Muscle of arm (tissue), 12 donors: Measurements from ENCODE around the gene ARMC10. TPM values are rescaled to one million over a fixed set of nuclear protein-coding genes. Genes with fewer than 3 reads are reported as not detected.
"Not testable (repeated sequence)": the region's sequence is repeated elsewhere in the genome, so short reads cannot be mapped to it uniquely, and the experiment has no call there.

ENCODE experiments used
- DNase-seq: peaks from one replicate; pipeline ENCODE4 v3.0.0-alpha.2; 2013
- polyA plus RNA-seq, 12 donors: library from polyadenylated mRNA; unstranded; fragments of 120-200 nt; gene quantifications; one replicate each; pipeline ENCODE4 v1.2.1, GENCODE V29; 2013; ENCODE audit not compliant: insufficient read length in 12 of 12

ARMC10 gene
- polyA plus RNA-seq, 12 donors, result 19.9 to 35.0 (median 25.1) TPM; not detected in 1

DNA sequence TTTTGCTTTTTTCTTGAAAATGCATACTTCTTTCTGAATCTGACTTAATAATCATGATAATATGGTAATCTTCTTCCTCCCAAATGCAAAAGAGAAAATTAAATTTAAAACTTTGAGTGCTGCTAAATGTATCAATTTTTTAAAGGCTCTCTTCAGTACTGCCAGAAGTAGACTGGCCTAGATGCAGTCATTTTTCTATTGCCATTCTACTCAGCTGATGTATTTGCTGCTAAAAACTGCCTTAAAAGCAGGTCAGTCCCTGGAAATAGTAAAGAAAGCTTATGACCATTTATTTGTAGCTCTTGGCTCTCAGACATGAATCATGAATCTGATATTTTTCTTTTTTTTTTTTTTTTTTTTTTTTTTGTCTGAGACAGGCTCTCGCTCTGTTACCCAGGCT is 45.4 kb downstream of the ARMC10 start:
- DNase-seq, result no peak

DNA sequence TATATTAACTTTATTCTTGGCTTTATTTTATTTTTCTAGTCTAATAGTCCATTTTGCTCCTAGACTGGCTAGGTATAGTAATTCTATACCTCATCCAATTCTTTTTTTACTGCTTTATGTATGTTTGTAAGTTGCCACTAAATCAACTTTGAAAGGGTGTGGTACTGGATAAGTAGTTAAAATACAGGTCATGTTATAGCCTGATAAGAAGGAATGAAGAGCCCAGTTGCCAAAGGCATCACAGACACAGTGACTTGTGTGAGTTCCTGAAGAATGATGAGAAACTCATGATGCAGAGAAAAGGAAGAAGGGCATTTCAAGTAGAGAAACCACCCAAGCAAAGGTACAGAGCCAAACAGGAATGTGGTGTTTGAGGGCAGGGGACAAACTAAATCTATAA is 46.7 kb downstream of the ARMC10 start:
- DNase-seq, result no peak

DNA sequence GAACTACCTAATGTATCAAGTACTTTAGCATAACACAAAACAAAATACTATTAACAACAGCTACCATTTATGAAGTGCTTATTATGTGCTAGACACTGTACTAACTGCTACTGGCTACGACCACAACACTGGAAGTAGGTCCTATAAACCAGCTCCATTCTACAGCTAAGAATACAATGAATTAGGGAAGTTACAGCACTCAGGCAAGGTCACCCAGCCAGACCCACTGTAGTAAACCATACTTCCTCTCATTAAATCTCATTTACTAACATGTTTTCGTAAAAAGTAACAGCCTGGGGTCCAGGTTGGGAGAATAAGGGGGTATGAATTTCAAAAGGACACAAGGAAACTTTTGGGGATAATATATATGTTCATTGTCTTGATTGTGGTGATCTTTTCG is 48.6 kb downstream of the ARMC10 start:
- DNase-seq, result no peak

DNA sequence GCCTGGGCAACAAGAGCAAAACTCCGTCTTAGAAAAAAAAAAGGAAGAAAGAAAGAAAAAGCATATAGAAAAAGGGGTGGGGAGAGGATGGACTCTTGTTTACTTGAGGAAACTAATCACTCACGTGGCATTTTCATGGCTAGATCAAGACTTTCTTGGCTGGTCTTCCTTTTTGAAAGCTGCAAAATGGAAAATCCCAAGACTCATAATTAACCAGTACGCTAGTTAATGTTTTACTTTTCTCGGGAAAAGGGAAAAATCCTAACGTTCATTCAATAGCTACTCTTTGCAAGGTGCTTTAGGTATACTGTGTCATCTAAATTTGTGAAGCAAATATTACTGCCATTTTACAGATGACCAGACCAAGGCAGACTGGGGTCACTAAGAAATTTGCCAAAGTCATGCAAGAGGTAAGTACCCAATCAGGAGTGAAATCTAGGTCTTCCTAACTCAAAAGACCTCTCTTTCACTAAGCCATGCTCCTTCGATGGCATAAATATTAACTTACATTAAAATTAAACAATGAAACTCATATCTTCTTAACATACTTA is 49.6 kb downstream of the ARMC10 start:
- DNase-seq, result no peak

DNA sequence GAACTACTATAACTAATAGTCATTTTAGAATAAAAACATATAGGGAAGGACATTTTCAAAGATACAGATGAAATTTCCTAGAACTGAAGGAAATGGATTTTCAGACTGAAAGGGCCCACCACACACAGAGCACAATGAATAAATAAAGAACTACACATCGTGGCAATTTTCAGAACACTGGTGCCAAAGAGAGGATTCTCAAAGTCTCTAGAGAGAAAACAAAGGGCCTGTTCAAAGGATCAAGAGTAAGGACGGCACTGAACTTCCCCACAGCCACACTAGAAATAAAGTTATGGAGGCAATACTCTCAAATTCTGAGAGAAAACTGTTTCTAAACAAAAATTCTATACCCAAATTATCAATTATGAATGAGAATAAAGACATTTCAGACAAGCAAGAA is 52.1 kb downstream of the ARMC10 start:
- no peak for DNase-seq

DNA sequence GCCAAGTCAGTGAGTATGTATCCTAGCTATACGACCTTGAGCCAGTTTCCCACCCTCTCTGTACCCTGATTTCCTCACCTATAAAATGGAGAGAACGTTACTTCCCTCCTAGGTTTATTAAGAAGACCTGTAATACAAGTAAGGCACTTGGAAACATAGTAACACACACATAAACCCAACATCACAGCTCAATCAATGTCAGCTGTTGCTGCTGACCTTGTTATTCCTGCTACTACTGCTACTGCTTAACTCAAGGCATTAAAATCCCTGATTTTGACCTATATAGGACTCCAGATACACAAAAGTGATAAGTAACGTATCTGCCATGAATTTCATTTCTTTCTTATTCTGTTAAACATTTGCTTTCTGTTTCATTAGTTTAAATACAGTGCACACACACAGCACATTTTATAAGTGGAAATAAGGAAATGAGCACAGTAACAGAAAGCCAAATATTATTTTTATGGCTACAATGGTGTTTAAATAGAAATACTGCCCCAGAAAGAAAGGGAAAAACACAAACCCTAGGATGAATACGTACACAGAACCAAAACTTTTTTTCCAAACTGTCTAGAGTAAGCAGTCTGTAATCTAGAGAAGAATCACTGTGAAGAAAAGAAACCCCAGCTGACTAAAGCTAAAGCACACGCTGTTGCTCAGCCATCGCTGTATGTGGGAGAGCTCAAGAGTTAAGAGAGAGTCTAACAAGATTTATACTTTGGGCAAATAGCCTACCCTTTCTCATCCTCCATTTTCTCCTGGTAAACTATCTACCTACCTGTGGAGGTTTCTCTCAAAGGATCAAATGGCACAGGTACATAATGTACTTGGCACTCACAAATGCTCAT is 55.0 kb downstream of the ARMC10 start:
- DNase-seq, result no peak

DNA sequence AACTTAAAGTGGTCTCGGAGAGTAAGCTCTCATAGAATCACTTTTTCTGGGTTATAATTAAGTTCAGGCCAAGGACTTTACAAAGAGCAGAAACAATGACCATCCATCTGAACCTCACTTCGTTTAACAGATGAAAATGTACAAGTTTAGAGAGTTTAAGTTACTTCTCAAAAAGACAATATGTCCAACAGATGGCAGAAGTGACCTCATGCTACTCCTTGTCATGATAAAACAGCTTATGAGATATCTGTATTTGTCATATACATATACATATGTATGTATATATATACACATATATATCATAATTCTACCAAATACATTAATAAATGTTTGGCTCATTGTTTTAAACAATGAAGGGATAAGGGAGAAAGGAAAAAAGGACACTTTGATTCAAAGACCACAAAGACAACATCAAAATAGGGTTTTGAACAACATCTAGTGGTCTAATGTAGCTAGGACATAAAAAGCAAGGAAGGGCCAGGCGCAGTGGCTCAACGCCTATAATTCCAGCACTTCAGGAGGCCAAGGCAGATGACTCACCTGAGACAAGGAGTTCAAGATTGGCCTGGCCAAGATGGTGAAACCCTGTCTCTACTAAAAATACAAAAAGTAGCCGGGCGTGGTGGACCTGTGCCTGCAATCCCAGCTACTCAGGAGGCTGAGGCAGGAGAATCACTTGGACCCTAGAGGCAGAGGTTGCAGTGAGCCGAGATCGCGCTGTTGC is 56.1 kb downstream of the ARMC10 start:
- no peak for DNase-seq

DNA sequence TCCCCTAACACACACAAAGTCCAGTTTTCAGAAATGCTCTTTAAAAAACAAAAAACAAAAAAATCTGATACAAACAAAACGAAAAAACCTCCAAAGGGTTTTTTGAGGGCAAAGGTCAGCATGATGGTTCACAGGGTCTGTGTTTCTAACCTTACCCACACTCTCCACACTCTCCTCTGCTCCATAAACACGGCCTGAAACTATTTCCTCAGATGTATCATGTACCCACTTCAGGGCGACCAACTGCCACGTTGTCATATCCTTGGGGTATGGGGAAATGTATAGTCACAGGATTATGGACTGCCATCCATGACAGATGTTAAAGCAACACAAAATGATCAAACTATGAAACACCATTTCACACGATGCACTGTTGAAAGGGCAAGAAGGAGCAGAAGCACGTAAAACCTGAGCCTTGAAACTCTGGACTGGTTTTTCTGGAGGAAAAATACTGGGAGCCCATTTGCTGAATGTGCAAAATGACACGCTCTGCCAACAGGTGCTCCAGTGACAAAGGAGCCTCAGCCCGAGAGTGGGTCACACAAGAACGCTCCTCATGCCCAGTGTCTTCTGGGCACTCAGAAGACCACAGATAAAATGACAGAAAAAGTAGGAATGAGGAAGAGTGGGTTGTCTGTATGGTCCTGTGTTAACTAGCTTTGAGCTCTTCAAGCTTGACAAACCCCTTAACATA is 58.2 kb downstream of the ARMC10 start:
- DNase-seq, result no peak

DNA sequence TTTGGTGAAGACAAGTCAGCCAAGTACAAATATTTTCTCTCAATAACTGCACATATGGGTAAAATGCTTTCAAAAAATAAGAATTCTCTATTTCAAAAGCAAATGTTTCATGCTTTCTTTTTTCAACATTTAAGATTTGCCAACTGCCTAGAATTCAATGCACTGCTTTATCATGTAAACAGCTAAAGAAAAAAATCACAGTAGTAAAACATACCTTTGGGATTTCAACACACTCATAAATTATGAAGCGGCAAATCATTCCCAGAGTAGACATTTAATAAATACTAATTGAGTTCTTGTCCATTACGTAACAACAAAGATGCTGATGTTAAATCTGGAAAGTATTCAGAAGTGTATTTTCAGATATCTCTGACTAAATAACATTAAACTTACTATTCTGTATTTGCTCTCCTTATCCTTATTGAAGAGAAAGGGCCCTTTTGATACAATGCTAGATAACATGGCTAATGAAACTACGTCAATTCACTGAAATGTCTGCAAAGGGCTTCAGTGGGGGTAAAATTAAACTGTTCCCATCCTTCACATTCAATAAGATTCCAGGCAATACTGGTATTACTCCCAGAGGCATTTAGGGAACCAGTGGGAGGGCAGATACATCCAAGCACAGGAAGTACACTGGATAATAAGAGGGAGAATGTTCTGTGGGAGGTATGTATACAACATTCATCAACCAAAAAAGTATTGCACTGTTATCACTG is 60.1 kb downstream of the ARMC10 start:
- DNase-seq, result no peak

DNA sequence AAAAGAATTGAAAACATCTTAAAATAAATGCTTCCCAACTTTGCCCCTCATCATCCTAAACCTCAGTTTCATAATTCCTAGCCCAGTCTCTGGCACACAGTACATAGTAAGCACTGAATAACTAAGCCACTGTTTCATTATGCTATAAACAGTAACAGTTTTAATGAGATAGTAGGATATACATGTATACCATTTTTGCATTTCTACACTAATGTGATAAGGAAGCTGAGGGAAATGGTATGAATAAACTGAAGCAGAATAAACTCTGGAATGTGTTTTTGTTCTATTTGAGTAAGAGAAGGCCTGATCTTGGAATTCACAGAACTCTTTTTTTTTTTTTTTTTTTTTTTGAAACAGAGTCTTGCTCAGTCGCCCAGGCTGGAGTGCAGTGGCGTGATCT is 65.1 kb downstream of the ARMC10 start:
- DNase-seq, result no peak

DNA sequence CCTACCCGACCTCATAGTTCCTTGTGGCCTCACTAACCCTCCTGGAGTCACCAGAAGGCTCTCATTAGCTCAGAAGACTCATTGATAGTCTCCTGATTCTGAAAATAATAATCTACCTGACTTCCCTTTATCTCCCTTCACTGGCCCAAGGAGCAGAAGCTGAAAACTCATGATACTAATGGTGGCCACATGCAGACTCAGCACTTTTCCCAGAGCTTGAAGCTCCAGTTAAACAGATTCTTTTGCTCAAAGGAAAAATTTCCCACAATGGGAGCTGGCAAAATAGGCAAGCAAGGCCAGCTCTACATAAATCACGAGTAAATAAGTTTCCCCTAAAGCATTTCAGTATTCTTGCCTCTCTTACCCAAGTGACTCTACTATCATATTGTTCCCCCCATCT is 65.7 kb downstream of the ARMC10 start:
- no peak for DNase-seq

DNA sequence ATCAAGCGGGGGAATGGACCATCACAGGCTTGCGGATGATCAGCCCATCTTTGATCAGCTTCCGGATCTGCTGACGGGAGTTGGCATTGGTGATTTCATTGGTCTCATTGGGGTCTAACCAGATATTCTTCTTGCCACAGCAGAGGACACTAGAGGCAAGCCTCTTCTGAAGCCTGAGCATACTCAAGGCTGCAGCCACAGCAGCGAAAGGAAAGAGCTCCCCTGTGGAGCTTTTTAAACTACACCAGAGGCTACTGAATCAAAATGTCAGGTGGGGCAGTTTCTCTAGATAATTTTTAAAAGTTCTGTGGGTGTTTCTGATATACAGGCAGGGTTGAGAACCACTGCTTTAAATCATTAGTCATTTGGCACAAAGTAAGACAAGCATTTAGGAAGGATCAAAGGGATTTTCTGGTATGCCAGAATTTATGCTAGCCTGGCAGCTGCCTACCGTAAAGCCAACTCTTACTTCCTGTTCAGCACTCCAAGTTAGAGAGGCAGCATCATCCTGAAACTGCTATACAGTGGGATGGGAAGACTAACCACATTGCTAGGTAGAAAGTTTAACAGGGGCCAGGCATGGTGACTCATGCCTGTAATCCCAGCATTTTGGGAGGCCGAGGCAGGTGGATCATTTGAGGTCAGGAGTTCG is 66.9 kb downstream of the ARMC10 start:
- no peak for DNase-seq

DNA sequence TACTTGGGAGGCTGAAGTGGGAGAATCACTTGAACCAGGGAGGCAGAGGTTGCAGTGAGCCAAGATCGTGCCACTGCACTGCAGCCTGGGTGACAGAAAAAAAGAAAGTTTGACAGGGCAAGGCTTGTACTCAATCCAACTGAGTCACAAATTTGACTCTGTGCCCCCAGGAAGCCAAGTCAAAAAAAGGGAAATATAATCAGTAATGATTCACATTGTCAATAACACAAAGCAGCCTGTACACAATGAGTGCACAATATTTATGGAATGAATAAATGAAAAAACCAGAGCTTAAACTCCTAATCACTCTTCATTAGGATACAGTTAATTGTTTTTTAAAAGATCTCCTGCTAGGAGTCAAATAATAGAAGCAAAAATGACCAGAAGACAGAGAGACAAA is 67.6 kb downstream of the ARMC10 start:
- DNase-seq, result no peak

DNA sequence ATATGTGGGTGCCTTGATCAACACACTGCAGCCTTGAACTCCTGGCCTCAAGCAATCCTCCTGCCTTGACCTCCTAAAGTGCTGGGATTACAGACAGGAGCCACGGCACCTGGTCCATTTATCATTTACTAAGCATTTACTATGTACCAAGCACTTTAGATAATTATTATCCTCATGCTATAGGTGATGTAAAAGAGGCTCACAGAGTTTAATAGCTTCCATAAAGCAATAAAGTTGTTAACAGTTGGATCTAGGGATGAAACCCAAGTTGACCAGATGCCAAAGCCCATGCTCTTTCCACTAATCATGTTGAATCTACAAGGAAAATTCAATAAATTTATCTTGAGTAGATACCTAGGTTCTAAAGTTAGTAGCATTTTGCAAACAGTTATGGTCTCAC is 68.9 kb downstream of the ARMC10 start:
- no peak for DNase-seq

DNA sequence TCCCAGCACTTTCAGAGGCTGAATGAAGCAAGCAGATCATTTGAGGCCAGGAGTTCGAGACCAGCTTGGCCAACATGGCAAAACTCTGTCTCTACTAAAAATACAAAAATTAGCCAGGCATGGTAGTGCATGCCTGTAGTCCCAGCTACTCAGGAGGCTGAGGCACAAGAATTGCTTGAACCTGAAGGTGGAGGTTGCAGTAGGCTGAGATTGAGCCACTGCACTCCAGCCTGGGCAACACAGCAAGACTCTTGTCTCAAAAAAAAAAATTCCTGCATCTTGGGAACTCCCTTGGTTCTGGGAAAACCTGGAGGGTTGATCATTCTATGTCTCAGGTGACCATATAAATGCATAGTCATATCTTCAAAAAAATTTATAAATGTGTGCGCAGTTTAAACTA is 69.8 kb downstream of the ARMC10 start:
- not testable (repeated sequence) for DNase-seq

DNA sequence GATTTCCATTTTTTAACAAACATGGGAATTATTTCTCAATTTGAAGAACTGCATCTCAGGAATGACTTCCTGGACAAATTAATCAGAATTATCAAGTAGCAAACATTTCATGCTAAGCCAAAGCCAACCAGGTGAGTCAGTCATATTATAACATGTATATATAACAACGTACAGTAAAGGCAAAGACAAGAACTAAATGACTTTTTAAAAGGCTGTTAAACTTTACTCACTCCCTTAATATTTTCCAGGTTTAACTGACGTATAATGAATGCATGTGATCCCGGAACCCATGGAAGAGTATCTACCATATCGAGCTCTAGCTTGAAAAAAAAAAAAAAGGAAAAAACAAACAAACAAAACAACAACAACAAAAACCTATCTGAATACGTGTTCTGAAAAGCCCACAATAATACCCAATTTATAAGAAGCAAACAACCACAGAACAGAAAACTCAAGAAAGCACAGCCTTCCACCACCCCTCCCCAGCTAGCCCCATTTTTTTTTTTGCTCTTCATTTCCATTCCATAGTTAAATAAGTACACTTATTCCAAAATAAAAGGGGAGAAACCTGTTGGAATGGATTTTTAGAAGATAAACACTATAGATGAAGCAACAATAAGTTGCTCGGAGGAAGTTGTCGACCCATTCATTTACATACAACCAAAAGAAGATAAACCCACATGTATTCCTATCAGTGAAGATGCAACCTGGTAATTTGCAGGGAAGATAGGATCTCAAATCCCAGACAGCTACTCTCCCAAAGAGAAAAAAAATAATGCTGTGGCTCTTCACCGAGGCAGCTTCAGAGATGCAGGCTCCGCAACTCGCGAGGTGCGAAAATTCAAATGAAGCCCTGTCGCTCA is 73.4 kb downstream of the ARMC10 start:
- peak; percentile 11 for DNase-seq
